Measurements from ENCODE around the gene FUS.
"Not testable (repeated sequence)": the region's sequence is repeated elsewhere in the genome, so short reads cannot be mapped to it uniquely, and the experiment has no call there.

Gene FUS

DNA sequence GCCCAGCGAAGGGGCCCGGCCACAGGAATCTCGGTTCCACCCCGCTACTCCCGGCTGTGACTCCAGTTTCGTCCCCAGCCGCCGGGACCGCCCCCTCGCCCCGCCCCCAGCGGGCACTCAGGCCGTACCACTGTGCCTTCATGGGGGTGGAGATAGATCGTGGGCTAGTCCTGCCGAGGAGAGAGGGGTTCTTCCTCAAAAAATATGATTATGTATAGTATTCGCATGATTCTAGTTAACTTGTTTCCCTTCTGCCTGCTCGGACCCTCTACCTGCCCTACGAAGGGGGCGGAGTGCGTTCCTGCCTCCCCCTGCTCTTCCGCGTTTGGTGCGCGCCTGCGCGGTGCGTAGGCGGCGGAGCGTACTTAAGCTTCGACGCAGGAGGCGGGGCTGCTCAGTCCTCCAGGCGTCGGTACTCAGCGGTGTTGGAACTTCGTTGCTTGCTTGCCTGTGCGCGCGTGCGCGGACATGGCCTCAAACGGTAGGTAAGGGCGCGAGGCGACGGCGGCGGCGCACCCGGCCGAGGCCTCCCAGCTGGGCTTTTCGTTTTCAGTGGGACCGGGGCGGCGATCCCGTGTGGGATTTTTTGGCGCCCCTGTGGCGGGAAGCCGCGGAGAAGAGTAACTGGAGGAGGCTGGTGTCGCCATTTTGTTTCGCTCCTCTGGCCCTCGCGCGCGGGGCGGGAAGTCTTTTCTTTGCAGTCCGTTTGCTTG lies at the start of gene FUS:
Gene FUS, plus strand, starts transcription at position 393 of the 713 bp plus-strand sequence. Its CDS starts 76 bp downstream, at position 469.
- peak; percentile 80 to 88 (median 84) for DNase-seq (ENCODE audit: low read depth in 4 of 4, low spot score in 1 of 4)

DNA sequence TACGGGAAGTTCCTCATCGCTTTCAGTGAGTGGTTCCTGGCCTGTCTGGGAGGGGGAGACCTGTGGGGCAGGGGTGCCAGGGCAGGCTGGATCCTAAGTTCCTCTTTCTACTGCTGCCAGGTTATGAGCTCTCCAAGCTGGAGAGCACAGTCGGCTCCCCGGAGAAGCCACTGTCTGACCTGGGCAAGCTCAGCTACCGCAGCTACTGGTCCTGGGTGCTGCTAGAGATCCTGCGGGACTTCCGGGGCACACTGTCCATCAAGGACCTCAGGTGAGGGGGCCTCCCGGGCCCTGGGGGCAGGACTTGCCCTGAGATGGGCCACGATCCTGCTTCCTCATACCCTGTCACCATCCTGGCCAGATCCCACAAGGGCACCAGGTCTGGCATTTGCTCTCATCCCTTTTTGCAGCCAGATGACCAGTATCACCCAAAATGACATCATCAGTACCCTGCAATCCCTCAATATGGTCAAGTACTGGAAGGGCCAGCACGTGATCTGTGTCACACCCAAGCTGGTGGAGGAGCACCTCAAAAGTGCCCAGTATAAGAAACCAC lies 49.5 kb upstream of the FUS start:
- no peak for DNase-seq (ENCODE audit: low read depth in 4 of 4, low spot score in 1 of 4)

DNA sequence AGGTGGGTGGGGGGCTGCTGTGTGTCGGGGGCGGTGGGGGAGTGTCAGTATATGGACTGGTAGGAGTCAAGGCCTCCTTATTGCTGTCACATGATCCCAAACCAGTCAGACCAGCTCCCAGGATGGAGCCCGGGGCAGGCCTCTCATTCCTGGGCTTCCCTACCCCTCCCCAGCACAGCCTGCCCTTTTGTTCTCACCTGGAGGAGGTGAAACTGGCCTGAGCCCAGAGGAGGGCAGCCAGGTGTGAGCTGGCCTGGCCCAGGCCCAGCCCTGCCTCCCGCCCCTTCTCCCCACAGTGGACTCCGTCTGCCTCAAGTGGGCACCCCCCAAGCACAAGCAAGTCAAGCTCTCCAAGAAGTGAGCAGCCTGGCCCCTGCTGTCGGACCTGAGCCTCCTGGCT lies 49.0 kb upstream of the FUS start:
- no peak for DNase-seq (ENCODE audit: low read depth in 4 of 4, low spot score in 1 of 4)

DNA sequence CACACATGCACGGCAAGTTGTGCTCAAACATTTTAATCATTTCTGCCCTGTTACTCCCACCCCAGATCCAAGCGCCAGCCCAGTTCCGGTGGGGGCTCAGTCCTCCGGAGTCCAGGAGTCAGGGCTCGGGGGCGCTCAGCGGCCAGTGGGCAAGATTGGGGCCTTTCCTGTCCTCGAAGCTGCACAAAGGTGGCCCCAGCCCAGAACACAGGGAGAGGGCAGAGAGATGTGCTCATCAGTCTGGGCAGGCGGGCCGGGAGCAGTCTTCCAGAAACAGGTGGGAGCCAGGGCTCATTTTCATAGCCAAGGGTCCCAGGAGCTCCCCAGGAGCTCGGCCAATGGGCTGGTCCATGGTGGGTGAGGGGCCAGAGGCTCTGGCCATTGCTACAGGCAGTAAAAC lies 48.5 kb upstream of the FUS start:
- no peak for DNase-seq (ENCODE audit: low read depth in 4 of 4, low spot score in 1 of 4)

GRCh38 chr16:31131841-31132271 lies 48.1 kb upstream of the FUS start:
- no peak for DNase-seq (ENCODE audit: low read depth in 4 of 4, low spot score in 1 of 4)

GRCh38 chr16:31132303-31132979 lies 47.5 kb upstream of the FUS start:
- no peak for DNase-seq (ENCODE audit: low read depth in 4 of 4, low spot score in 1 of 4)

- DNase-seq (ENCODE audit: low read depth in 4 of 4, low spot score in 1 of 4), result no peak
Measured at GRCh38 chr16:31133046-31133501, 46.9 kb upstream of the FUS start.

DNA sequence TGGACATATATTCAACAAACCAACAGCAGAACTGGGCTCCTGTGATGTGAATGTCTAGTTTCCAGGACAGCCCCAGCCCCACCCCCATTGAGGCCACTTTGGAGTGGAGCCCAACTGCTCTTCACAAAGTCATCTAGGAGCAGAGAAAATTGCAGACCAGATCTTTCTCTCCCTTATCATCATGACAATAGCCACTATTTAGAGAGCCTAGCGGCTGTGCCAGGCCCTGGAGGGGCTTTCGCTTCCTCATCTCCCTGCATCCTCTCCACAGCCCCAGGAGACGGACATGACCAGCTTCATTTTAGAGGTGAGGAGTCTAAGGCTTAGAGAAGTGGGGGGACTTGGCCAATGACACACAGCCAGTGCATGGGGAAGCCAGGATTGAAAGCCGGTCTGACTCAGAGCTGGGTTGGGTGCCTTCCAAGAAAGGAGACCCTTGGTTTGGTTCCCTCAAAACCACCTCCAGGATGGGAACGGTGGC lies 45.8 kb upstream of the FUS start:
- DNase-seq (ENCODE audit: low read depth in 4 of 4, low spot score in 1 of 4), result no peak

DNA sequence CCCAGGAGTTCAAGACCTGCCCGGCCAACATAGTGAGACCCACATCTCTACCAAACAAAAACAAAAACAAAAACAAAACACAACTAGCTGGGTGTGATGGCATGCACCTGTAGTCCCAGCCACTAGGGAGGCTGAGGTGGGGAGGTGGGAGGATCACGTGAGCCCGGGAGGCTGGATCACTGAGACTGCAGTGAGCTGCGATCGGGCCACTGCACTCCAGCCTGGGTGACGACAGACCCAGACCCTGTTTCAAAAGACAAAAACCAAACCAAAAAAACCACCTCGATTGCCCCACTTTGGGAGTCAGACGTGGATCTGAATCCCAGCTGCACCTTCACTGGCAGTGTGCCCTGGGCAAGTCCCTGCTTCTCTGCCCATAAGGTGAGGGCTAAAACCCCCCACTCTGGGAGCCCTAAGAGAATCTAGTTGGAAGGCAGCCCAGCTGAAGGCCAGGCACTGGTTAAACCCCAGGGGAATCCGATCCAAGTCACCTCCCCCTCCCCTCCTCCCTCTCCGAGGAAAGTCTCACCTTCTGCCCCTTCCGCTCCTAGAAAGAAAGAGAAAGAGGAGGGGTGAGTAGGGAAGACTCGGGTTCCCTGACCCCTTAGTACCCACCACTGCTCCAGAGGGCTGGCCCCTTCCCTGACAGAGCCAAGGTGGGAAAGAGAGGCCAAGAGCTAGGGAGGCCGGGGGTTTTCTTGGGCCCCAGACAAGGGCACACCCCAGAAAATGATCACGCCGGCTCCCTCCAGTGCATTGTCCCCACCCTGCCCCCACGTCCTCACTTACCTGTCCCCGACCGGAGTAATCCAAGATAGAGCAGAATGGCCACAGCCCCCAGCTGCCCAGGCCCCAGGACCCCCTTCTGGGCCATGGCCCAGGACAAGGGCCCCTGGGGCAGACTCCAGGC lies 45.1 kb upstream of the FUS start:
- DNase-seq (ENCODE audit: low read depth in 4 of 4, low spot score in 1 of 4), result no peak

DNA sequence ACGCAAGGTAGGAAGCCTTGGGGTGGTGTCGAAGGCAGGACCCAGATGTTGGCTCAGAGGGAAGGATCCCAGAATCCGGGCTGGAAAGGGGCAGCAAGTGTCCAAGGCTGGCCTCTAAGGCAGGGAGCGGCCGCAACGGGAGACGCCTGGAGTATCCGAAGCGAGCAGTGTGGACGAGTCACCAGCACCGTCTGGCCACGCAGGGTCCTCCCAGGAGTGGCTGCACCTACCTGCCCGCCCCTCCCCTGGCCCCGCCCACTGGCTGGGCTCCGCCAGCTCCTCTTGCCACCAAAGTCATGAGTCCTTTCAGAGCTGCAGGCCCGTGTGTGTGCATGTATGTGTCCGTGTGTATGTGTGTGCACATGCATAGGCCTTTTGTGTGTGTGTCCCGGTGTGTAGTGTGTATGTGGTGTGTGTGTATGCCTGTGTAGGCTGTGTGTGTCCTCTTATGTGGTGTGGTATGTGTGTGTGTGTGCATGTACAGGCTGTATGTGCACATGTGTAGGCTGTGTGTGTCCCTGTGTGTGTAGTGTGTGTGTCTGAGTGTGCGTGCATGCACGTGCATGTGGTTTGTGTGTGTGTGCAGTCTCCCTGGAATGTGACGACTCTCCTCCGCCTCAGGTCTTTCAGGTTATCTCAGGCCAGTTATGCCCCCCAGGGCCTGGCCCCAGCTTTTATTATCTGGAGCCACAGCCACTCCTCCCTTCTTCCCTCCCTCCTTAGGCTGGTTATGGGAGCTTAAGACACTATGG lies 44.2 kb upstream of the FUS start, which contains the start of gene PRSS8:
Gene PRSS8, minus strand, starts transcription at position 193 of the 752 bp plus-strand sequence. CDS start 229 bp downstream, outside the sequence.
- no peak for DNase-seq (ENCODE audit: low read depth in 4 of 4, low spot score in 1 of 4)

GRCh38 chr16:31136287-31136662 lies 43.7 kb upstream of the FUS start:
- no peak for DNase-seq (ENCODE audit: low read depth in 4 of 4, low spot score in 1 of 4)

DNA sequence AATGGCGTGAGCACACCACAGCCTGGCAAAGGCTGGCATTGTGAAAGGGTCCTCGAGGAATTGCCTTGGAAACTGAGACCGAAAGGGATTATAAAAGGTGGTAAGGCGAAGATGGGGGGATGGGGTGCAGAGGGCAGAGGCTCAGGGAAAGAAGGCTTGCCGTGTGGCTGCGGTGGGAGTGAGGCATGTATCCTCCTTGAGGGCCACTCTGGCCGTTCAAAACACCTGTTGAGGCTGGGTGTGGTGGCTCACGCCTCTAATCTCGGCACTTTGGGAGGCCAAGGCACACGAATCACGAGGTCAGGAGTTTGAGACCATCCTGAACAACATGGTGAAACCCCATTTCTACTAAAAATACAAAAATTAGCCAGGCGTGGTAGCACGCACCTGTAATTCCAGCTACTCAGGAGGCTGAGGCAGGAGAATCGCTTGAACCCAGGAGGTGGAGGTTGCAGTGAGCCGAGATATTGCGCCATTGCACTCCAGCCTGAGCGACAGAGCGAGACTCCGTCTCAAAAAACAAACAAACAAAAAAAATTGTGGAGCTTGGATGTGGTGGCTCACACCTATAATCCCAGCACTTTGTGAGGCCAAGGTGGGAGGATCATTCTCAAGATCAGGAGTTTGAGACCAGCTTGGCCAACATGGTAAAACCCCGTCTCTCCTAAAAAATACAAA lies 43.0 kb upstream of the FUS start:
- DNase-seq (ENCODE audit: low read depth in 4 of 4, low spot score in 1 of 4), result not testable (repeated sequence)

- DNase-seq (ENCODE audit: low read depth in 4 of 4, low spot score in 1 of 4), result no peak
Measured at GRCh38 chr16:31138621-31139578, 41.0 kb upstream of the FUS start.

- not testable (repeated sequence) for DNase-seq (ENCODE audit: low read depth in 4 of 4, low spot score in 1 of 4)
Measured at GRCh38 chr16:31141071-31141469, 38.9 kb upstream of the FUS start.

- DNase-seq (ENCODE audit: low read depth in 4 of 4, low spot score in 1 of 4), result no peak
Measured at GRCh38 chr16:31141489-31142108, 38.3 kb upstream of the FUS start.

DNA sequence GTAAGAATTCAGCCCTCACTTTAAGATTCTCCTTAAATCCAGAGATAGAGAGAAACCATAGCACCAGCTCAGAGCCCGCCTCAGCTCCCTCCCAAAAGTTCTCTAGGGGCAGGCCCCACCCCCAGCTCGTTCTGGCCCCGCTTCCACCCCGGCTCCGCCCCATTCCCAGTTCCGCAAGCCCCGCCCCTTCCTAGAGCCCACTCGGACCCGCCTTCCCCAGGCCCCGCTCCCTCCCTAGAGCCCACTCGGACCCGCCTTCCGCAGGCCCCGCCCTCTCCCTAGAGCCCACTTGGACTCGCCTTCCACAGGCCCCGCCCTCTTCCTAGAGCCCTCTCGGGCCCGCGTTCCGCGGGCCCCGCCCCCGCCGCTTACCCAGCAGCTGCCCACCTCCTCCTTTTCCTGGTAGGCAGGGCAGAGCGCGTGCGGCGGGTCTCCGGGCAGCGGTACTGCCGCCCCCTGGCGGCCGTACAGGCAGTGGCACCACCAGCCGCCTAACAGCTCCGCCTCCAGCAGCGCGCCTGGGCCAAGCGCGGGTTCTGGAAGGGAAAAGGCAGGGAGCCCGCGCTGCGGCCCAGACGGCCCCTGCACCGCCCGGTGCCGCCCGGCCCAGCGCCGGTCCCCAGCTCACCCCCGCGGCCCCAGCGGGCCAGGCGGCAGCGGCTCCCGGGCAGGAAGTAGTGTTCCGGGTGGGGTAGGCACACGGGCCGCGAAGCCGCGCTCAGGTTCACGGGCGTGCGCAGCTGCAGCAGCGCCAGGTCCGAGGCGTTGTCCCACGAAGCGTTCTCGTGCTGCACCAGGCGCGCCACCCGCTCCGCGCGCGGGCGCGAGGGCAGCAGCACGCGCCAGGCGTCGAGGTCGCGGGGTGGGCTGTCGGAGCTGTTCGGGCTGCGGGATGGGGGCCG lies 37.6 kb upstream of the FUS start:
- DNase-seq (ENCODE audit: low read depth in 4 of 4, low spot score in 1 of 4), result peak; percentile 93 to 98 (median 98)
